Bronchial epithelial cell (primary cell): ENCODE data around the gene TSHR. TPM values are rescaled to one million over a fixed set of nuclear protein-coding genes. Genes with fewer than 3 reads are reported as not detected.
A peak's percentile ranks its signal among the peaks of the same experiment; 100 is the strongest.

Source experiments
- DNase-seq: peaks from one replicate; pipeline ENCODE4 v3.0.0-alpha.2; 2010; ENCODE audit warnings: low read depth
- FAIRE-seq: peaks from 2 replicates; lab custom pipeline; 2011; peaks lifted over from hg19 to GRCh38; lab: Jason Lieb, UNC
- H3K27me3 ChIP-seq: 2 replicates; pipeline ENCODE4 v1.5.1; 2011; ENCODE audit warnings: low read length; ENCODE audit not compliant: control insufficient read depth, insufficient read depth
- H3K36me3 ChIP-seq: 2 replicates; pipeline ENCODE4 v1.5.1; 2011; ENCODE audit warnings: low read length; ENCODE audit not compliant: control insufficient read depth, insufficient read depth
- H3K4me3 ChIP-seq: 2 replicates; pipeline ENCODE4 v1.5.1; 2011; ENCODE audit warnings: mild to moderate bottlenecking, low read depth, low read length, control low read depth
- CTCF ChIP-seq: IDR thresholded peaks from 2 replicates; pipeline ENCODE4 v1.5.1; 2011; ENCODE audit warnings: mild to moderate bottlenecking, moderate library complexity, low read length, control low read depth, inconsistent platforms; ENCODE audit not compliant: insufficient read depth, severe bottlenecking
- total RNA-seq: library from RNA; depleted of rRNA; stranded (reverse); fragments of >200 nt; gene quantifications from 2 replicates; pipeline ENCODE4 v1.2.1, GENCODE V29; 2014

The TSHR gene
- total RNA-seq, 1 donor from 2014 or later: not detected

DNA sequence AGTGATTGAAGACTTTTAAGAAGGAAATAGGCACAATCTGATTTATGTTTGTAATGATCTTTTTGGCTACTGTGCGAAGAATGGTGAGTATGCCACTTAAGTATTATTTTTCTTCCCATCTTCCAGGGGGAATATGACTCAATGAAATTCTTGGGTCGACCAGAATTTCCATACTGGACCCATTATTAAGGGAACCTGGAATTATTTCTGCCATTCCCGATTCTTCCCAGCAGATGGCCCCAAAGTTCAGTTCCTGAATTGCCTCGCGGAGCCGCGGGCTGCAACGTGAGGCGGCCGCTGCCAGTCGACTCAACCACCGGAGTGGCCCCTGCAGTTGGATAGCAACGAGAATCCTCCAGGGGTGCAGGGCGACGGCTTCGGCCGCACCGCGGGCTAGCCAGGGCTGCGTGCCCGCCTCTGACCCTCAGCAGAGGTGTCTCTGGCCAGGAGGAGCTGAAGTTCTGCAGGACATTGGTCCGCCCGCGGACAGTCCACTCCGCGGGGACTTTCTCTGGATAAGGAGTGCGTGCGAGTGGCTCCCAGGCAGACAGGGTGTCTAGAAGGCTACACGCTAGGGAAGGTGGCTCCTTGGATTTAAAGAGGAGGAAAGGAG is 628 bp upstream of the TSHR start:
- H3K36me3 ChIP-seq: no peaks in the 10 kb centered on the region
- H3K27me3 ChIP-seq: peaks cover 9% of the 10 kb centered on the region
- TF ChIP-seq CTCF: peak; percentile 73
- H3K4me3 ChIP-seq: peak overlapping the region; percentile 36
- no peak for FAIRE-seq
- peak; percentile 59 for DNase-seq

- no peaks in the 10 kb centered on the region for H3K36me3 ChIP-seq
- H3K4me3 ChIP-seq: no peak overlapping the region
- no peak for FAIRE-seq
- no peak for TF ChIP-seq CTCF
- DNase-seq: no peak
- H3K27me3 ChIP-seq: peaks cover 9% of the 10 kb centered on the region
Measured at GRCh38 chr14:80956102-80956501, 681 bp downstream of the TSHR start.

- TF ChIP-seq CTCF: no peak
Measured at GRCh38 chr14:80956922-80957321, 1.5 kb downstream of the TSHR start.

DNA sequence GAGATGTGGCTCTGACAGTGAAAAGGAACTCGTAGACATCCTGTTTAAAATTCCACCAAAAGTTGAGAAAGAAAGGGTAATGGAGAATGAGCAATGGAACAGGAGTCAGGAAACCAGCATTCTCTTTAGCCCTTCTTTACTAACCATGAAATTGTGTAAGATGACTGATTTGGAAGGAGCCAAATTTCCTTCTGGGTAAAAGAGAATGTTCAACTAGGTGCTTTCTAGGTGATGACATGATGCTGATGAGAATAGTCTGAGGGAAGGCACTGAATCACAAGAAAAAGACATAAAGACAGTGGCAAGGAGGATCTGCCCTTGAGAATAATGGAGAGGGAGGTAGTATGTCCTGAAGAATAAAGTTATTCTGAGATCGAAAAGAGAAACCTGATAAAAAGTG is 2.2 kb downstream of the TSHR start:
- DNase-seq (no peak), FAIRE-seq (no peak)
- Histone ChIP-seq H3K27me3 (peaks cover 9% of the 10 kb centered on the region), H3K36me3 (no peaks in the 10 kb centered on the region), H3K4me3 (no peak overlapping the region)
- TF ChIP-seq CTCF: no peak

More at GRCh38 chr14:80956922-80957321, 1.5 kb downstream of the TSHR start:
- FAIRE-seq: no peak
- Histone ChIP-seq H3K36me3 (no peaks in the 10 kb centered on the region), H3K4me3 (no peak overlapping the region), H3K27me3 (peaks cover 9% of the 10 kb centered on the region)
- DNase-seq: no peak

GRCh38 chr14:80958226-80958625 is 2.8 kb downstream of the TSHR start:
- Histone ChIP-seq H3K4me3 (no peak overlapping the region), H3K36me3 (no peaks in the 10 kb centered on the region), H3K27me3 (peaks cover 9% of the 10 kb centered on the region)
- no peak for FAIRE-seq
- TF ChIP-seq CTCF: no peak
- no peak for DNase-seq

- H3K27me3 ChIP-seq: peaks cover 9% of the 10 kb centered on the region
- H3K36me3 ChIP-seq: no peaks in the 10 kb centered on the region
- no peak for DNase-seq
- TF ChIP-seq CTCF: no peak
- H3K4me3 ChIP-seq: no peak overlapping the region
- FAIRE-seq: no peak
Measured at GRCh38 chr14:80958939-80959338, 3.5 kb downstream of the TSHR start.
